GM12878 (cell line): ENCODE data around the gene IGF2R. TPM values are rescaled to one million over a fixed set of nuclear protein-coding genes. Genes with fewer than 3 reads are reported as not detected.

Source experiments
- ATAC-seq: fragments of 200-7000 bp; cut with Tn5 transposase; 3 replicates; pipeline ENCODE4 v1.9.1; 2020; ENCODE audit warnings: mild to moderate bottlenecking, moderate library complexity
- BruUV-seq: library from RNA; stranded (reverse); fragments of 400-500 nt; replicated peaks from 2 replicates; lab custom pipeline; 2021; lab: Mats Ljungman, UMichigan
- CTCF ChIA-PET: fragments of 300-600 bp; sonication (Branson Sonifier 250); formaldehyde crosslinking; extraction: SDS; loops from one replicate; lab custom pipeline; 2021; ENCODE audit warnings: inconsistent platforms; lab: Yijun Ruan, JAX
- POLR2A ChIA-PET: fragments of 350-600 bp; formaldehyde crosslinking; extraction: SDS; loops from one replicate; lab custom pipeline; 2021; ENCODE audit warnings: inconsistent platforms; lab: Charles Lee
- RAD21 ChIA-PET: fragments of 300-600 bp; sonication (Branson Sonifier 250); formaldehyde crosslinking; loops from one replicate; lab custom pipeline; 2023; ENCODE audit warnings: antibody characterized with exemption; ENCODE audit not compliant: unreplicated experiment; lab: Charles Lee
- SMC1A ChIA-PET: fragments of 300-600 bp; sonication (Branson Sonifier 250); formaldehyde crosslinking; loops from one replicate; lab custom pipeline; 2023; ENCODE audit not compliant: unreplicated experiment, uncharacterized antibody; lab: Charles Lee
- DNase-seq: peaks from one replicate; pipeline ENCODE4 v3.0.0-alpha.2; 2011; ENCODE audit warnings: low read depth, low spot score
- FAIRE-seq: peaks from 3 replicates; lab custom pipeline; 2011; peaks lifted over from hg19 to GRCh38; lab: Jason Lieb, UNC
- H2AFZ ChIP-seq: 2 replicates; pipeline ENCODE4 v1.6.0; 2011; ENCODE audit warnings: low read depth, low read length, control low read depth; ENCODE audit not compliant: control insufficient read depth
- H3K27ac ChIP-seq: 2 replicates; pipeline ENCODE4 v1.5.1; 2011; ENCODE audit warnings: control low read depth; ENCODE audit not compliant: control insufficient read depth, insufficient read depth
- H3K27me3 ChIP-seq, 2 experiments: replicated peaks in 1 of 2; 2 replicates each; pipeline versions ENCODE4 v1.6.0 to v1.6.1; 2011; ENCODE audit warnings: low read length in 1 of 2; ENCODE audit not compliant: control insufficient read depth in 2 of 2, insufficient read depth in 2 of 2
- H3K36me3 ChIP-seq, 2 experiments: 2 replicates each; pipeline ENCODE4 v1.5.1; 2011; ENCODE audit warnings: low read length in 1 of 2; ENCODE audit not compliant: control insufficient read depth in 2 of 2, insufficient read depth in 2 of 2
- H3K4me1 ChIP-seq: 2 replicates; pipeline ENCODE4 v1.6.1; 2011; ENCODE audit warnings: mild to moderate bottlenecking, low read length, moderate library complexity, mixed read lengths; ENCODE audit not compliant: control insufficient read depth, insufficient read depth
- H3K4me2 ChIP-seq: 2 replicates; pipeline ENCODE4 v1.6.0; 2011; ENCODE audit warnings: control low read depth; ENCODE audit not compliant: control insufficient read depth, insufficient read depth
- H3K4me3 ChIP-seq: fragments of 200-600 bp; sonication (generic); 2 replicates; pipeline ENCODE4 v1.5.1; 2016
- H3K79me2 ChIP-seq: 2 replicates; pipeline ENCODE4 v1.6.0; 2011; ENCODE audit warnings: low read length; ENCODE audit not compliant: control insufficient read depth, insufficient read depth
- H3K9ac ChIP-seq: 2 replicates; pipeline ENCODE4 v1.8.0; 2011; ENCODE audit warnings: low read length, control low read depth, mixed read lengths; ENCODE audit not compliant: control insufficient read depth, insufficient read depth
- H3K9me3 ChIP-seq: replicated peaks from 3 replicates; pipeline ENCODE4 v1.5.1; 2011; ENCODE audit warnings: mild to moderate bottlenecking, low read length; ENCODE audit not compliant: control insufficient read depth, insufficient read depth
- H4K20me1 ChIP-seq: 2 replicates; pipeline ENCODE4 v1.6.0; 2011; ENCODE audit not compliant: control insufficient read depth, insufficient read depth
- BRCA1 ChIP-seq: IDR thresholded peaks from 2 replicates; pipeline ENCODE4 v1.6.1; 2011; ENCODE audit warnings: low read depth, low read length, improper control_type of control experiment
- CUX1 ChIP-seq: IDR thresholded peaks from 2 replicates; pipeline ENCODE4 v1.6.1; 2012; ENCODE audit warnings: improper control_type of control experiment, low read depth, low read length; ENCODE audit not compliant: insufficient replicate concordance
- HDGF ChIP-seq: fragments of 450-650 bp; IDR thresholded peaks from 2 replicates; pipeline ENCODE4 v1.6.1; 2016; ENCODE audit warnings: antibody characterized with exemption
- KAT2A ChIP-seq: conservative IDR thresholded peaks from 2 replicates; pipeline ENCODE4 v1.6.1; 2011; ENCODE audit warnings: low read depth, low read length; ENCODE audit not compliant: control insufficient read depth
- LARP7 ChIP-seq: fragments of 450-650 bp; IDR thresholded peaks from 2 replicates; pipeline ENCODE4 v1.6.1; 2017; ENCODE audit warnings: mild to moderate bottlenecking
- NFYB ChIP-seq: IDR thresholded peaks from 2 replicates; pipeline ENCODE4 v1.6.1; 2011; ENCODE audit warnings: low read depth, mild to moderate bottlenecking, low read length, improper control_type of control experiment, moderate library complexity; ENCODE audit not compliant: insufficient read depth
- PML ChIP-seq: IDR thresholded peaks from 2 replicates; pipeline ENCODE4 v1.6.1; 2012; ENCODE audit warnings: low read length, inconsistent platforms
- POLR2AphosphoS5 ChIP-seq: IDR thresholded peaks from 2 replicates; pipeline ENCODE4 v1.6.1; 2011; ENCODE audit warnings: mild to moderate bottlenecking, low read length, inconsistent platforms
- RBBP5 ChIP-seq: fragments of 200-600 bp; sonication (generic); conservative IDR thresholded peaks from 2 replicates; pipeline ENCODE4 v1.6.1; 2016
- RUNX3 ChIP-seq: IDR thresholded peaks from 2 replicates; pipeline ENCODE4 v1.6.1; 2012; ENCODE audit warnings: low read length, inconsistent platforms
- ZNF384 ChIP-seq: IDR thresholded peaks from 2 replicates; pipeline ENCODE4 v1.6.1; 2012; ENCODE audit warnings: low read depth, mild to moderate bottlenecking, low read length, improper control_type of control experiment, borderline replicate concordance
- ZNF687 ChIP-seq: fragments of 450-650 bp; IDR thresholded peaks from 2 replicates; pipeline ENCODE4 v1.6.1; 2017; ENCODE audit warnings: mild to moderate bottlenecking, moderate library complexity
- WGBS: methylation state at CpG from one replicate; pipeline ENCODE4 v1.1.6; 2016; ENCODE audit warnings: low lambda C conversion rate; ENCODE audit not compliant: insufficient replicate concordance, insufficient coverage; ENCODE audit errors: missing lambda C conversion rate; 5-methylcytosine and 5-hydroxymethylcytosine counted together
- in situ Hi-C: fragments of 300-500 bp; cut with MboI; formaldehyde crosslinking; loops from 9 replicates; pipeline ENCODE4 v1.14.3; 2018; ENCODE audit warnings: mixed read lengths
- intact Hi-C: fragments of 100-400 bp; cut with micrococcal nuclease; formaldehyde crosslinking; loops from one replicate; pipeline ENCODE4 v1.14.2; 2022; ENCODE audit not compliant: unreplicated experiment
- polyA plus RNA-seq, 11 experiments: library from polyadenylated mRNA; depleted of rRNA in 4 of 11; unstranded in 6 of 11; stranded (reverse) in 5 of 11; fragments of >200 nt; fragmentation: Nextera tagmentation in 4 of 11; fragmentation: Illumina TruSeq in 1 of 11; extraction: Ambion mirVana in 4 of 11; extraction: Trizol in 1 of 11; gene quantifications; 1 replicate in 1 of 11; 2 replicates in 10 of 11; pipeline versions ENCODE4 v1.2.1 to v1.2.3, GENCODE V29; 2011 to 2016; ENCODE audit warnings: inconsistent platforms in 2 of 11, missing spikeins in 2 of 11, low read depth in 1 of 11
- total RNA-seq, 4 experiments: library from RNA; depleted of rRNA in 3 of 4; stranded (reverse); fragments of >200 nt in 3 of 4; fragmentation: Illumina TruSeq in 1 of 4; extraction: Trizol in 1 of 4; gene quantifications; 2 replicates each; pipeline versions ENCODE4 v1.2.1 to v1.2.3, GENCODE V29; 2013 to 2021

The IGF2R gene
- total and polyA plus RNA-seq, 10 of the 15 experiments (the other 5 are each of a cell fraction or from before 2014, with no cell fraction given) = 1.00 to 40.1 (median 16.8) TPM

- ATAC-seq = no peak
- Histone ChIP-seq H3K36me3 (peaks cover 24 to 58% of the 10 kb centered on the region in 2 experiments), H4K20me1 (no peaks in the 10 kb centered on the region), H3K79me2 (no peaks in the 10 kb centered on the region), H2AFZ (no peak overlapping the region), H3K27ac (no peak overlapping the region), H3K4me3 (no peak overlapping the region), H3K4me2 (no peak overlapping the region), H3K9ac (no peak overlapping the region), H3K27me3 (no peaks in the 10 kb centered on the region), H3K9me3 (no peaks in the 10 kb centered on the region; the same call in 2 of the 3 replicates), H3K4me1 (no peaks in the 10 kb centered on the region)
- ChIA-PET CTCF (no interaction called here), RAD21 (no interaction called here), SMC1A (no interaction called here), POLR2A (no interaction called here)
- intact Hi-C loops (no loop called here), in situ Hi-C loops (no loop called here)
- no peak for DNase-seq
- BruUV-seq = no TSS peak
- no peak for FAIRE-seq
- no peak for TF ChIP-seq POLR2AphosphoS5
- no peak for TF ChIP-seq RBBP5
- TF ChIP-seq BRCA1 = no peak
- TF ChIP-seq KAT2A = no peak
- no peak for TF ChIP-seq LARP7
- TF ChIP-seq ZNF687 = no peak
- no peak for TF ChIP-seq ZNF384
- no peak for TF ChIP-seq RUNX3
- TF ChIP-seq HDGF = no peak
- TF ChIP-seq CUX1 = no peak
- no peak for TF ChIP-seq NFYB
- no peak for TF ChIP-seq PML
- 100% methylated on average over 7 of the region's 7 CpGs for WGBS
These were observed 81.1 kb downstream of the IGF2R start for GRCh38 chr6:160050022-160050421.
